ENCODE results near the gene SLC2A9. TPM values are rescaled to one million over a fixed set of nuclear protein-coding genes. Genes with fewer than 3 reads are reported as not detected.
A peak's percentile ranks its signal among the peaks of the same experiment; 100 is the strongest.

Gene SLC2A9
- total RNA-seq, 1 donor from 2014 or later: 3.1 TPM

DNA sequence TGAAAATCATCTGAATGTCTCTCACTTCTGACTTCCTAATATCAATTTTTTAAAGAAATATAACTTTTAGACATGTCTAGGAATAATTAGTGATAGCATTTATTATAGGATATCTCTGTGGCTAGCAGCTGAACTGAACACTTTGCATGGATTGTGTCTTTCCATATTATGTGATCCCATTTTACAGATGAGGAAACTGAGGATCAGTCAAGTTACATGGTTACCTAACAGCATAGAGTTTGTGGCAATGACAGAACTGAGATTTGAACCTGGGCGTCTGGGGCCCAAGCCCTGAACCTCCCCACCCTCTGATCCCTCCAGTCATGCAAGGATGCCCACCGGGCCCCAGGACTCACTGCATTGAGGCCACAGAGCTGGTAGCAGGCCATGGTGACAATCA, 101.3 kb downstream of the SLC2A9 start:
- TF ChIP-seq, protein P1, sequence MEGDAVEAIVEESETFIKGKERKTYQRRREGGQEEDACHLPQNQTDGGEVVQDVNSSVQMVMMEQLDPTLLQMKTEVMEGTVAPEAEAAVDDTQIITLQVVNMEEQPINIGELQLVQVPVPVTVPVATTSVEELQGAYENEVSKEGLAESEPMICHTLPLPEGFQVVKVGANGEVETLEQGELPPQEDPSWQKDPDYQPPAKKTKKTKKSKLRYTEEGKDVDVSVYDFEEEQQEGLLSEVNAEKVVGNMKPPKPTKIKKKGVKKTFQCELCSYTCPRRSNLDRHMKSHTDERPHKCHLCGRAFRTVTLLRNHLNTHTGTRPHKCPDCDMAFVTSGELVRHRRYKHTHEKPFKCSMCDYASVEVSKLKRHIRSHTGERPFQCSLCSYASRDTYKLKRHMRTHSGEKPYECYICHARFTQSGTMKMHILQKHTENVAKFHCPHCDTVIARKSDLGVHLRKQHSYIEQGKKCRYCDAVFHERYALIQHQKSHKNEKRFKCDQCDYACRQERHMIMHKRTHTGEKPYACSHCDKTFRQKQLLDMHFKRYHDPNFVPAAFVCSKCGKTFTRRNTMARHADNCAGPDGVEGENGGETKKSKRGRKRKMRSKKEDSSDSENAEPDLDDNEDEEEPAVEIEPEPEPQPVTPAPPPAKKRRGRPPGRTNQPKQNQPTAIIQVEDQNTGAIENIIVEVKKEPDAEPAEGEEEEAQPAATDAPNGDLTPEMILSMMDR (IDR thresholded peaks at IDR 0.05; ENCODE audit: unreplicated experiment): no peak
- Mint-ChIP-seq H3K4me3 (ENCODE audit: low read depth) (no peak overlapping the region), H3K27me3 (peaks cover 5% of the 10 kb centered on the region), H3K9me3 (ENCODE audit: low read depth) (no peaks in the 10 kb centered on the region), H3K4me1 (ENCODE audit: low read depth) (no peaks in the 10 kb centered on the region), H3K27ac (no peak overlapping the region), H3K36me3 (ENCODE audit: insufficient read depth) (no peaks in the 10 kb centered on the region)
- DNase-seq (ENCODE audit: low spot score, unreplicated experiment): no peak

DNA sequence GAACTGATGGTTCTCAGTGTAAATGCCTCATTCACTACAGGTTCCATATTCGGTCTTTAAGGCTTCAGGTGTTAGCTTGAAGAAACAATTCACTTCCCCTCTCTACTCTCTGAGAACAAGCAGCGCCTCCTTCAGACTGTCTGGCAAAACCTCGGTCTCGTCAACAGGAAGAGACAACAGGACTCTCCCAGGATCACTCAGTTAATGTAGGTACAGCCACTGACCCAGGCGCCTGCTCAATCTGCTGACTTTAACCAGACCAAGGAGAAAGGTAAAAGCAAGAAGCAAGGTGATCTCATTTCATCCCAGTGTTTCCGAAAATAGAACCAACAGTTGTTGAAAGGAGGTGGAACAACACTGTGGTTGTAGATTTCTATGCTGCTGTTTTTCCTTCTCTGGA, 102.2 kb downstream of the SLC2A9 start:
- peaks cover 3% of the 10 kb centered on the region for H3K27me3 Mint-ChIP-seq
- H3K4me1 Mint-ChIP-seq (ENCODE audit: low read depth): no peaks in the 10 kb centered on the region
- H3K27ac Mint-ChIP-seq: no peak overlapping the region
- no peak overlapping the region for H3K4me3 Mint-ChIP-seq (ENCODE audit: low read depth)
- no peaks in the 10 kb centered on the region for H3K9me3 Mint-ChIP-seq (ENCODE audit: low read depth)
- no peak for DNase-seq (ENCODE audit: low spot score, unreplicated experiment)
- no peaks in the 10 kb centered on the region for H3K36me3 Mint-ChIP-seq (ENCODE audit: insufficient read depth)
- TF ChIP-seq, protein P1 (IDR thresholded peaks at IDR 0.05; ENCODE audit: unreplicated experiment): no peak

DNA sequence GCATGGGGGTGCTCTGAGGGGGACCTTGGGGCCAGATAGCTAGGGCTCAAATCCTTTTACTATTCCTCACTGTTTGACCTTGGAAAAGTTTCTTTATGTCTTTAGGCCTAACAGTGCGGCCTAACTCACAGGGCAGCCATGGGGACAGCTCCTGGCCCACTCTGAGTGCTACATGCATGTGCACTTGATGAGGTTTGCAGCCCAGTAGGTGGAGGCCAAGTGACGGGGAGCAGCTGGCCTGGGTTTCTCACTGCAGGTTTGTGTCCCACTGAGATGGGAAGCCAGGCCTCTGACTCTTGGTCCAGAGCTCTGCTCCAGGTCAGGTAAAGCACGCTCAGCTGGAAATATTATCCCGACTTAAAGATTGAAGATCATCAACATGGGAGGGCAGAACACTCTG, 102.8 kb downstream of the SLC2A9 start:
- no peak for DNase-seq (ENCODE audit: low spot score, unreplicated experiment)
- Mint-ChIP-seq H3K36me3 (ENCODE audit: insufficient read depth) (no peaks in the 10 kb centered on the region), H3K4me3 (ENCODE audit: low read depth) (no peak overlapping the region), H3K27ac (peak overlapping the region; percentile 69), H3K4me1 (ENCODE audit: low read depth) (no peaks in the 10 kb centered on the region), H3K27me3 (peaks cover 7% of the 10 kb centered on the region), H3K9me3 (ENCODE audit: low read depth) (no peaks in the 10 kb centered on the region)
- TF ChIP-seq, protein P1 (IDR thresholded peaks at IDR 0.05; ENCODE audit: unreplicated experiment): no peak

DNA sequence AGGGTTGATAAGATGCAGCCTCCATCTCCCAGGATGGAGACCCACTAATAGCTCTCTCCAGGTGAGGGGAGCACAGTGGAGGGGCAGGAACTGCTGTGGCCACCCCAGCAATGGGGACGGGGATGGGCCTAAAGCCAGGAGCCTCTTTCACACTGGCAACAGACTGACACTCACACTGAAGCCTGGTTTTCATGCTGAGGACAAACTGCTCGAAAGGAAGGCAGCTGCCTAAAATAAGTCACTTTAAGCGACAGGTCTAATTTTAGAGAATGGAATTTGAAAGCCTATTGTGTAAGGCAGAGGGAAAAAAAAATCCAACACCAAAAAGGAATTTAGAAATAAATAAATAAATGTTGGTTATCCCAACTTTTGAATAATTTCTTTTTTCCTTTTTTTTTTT, 104.4 kb downstream of the SLC2A9 start:
- TF ChIP-seq, protein P1 (IDR thresholded peaks at IDR 0.05; ENCODE audit: unreplicated experiment): no peak
- Mint-ChIP-seq H3K27me3 (peaks cover 9% of the 10 kb centered on the region), H3K4me1 (ENCODE audit: low read depth) (no peaks in the 10 kb centered on the region), H3K27ac (no peak overlapping the region), H3K36me3 (ENCODE audit: insufficient read depth) (no peaks in the 10 kb centered on the region), H3K9me3 (ENCODE audit: low read depth) (no peaks in the 10 kb centered on the region), H3K4me3 (ENCODE audit: low read depth) (no peak overlapping the region)
- DNase-seq (ENCODE audit: low spot score, unreplicated experiment): no peak

DNA sequence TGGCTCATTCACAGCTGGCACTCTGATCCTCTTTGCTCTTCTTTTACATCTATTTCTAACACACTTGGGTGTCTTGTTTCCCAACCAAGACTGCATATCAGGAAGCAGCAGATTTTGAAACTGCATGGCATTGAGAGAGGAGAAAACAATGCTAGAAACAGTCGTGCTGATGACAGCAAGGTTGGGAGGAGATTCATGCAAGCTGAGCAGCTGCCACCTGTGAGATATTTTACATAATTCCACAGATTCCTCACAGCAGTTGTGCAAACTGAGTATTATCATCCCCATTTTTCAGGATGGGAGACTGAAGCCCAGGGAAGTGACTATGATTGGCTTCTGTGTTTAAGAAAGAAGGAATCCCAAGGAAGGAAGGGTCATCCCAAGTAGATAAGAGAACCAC, 105.0 kb downstream of the SLC2A9 start:
- Mint-ChIP-seq H3K4me3 (ENCODE audit: low read depth) (no peak overlapping the region), H3K9me3 (ENCODE audit: low read depth) (no peaks in the 10 kb centered on the region), H3K36me3 (ENCODE audit: insufficient read depth) (no peaks in the 10 kb centered on the region), H3K4me1 (ENCODE audit: low read depth) (no peaks in the 10 kb centered on the region), H3K27me3 (peaks cover 9% of the 10 kb centered on the region), H3K27ac (no peak overlapping the region)
- DNase-seq (ENCODE audit: low spot score, unreplicated experiment): no peak
- TF ChIP-seq, protein P1 (IDR thresholded peaks at IDR 0.05; ENCODE audit: unreplicated experiment): no peak

All from progenitor cell of endocrine pancreas (in vitro differentiated cells).